Cortex of kidney (tissue), 1 donor: ENCODE results near the gene CDIP1.

ENCODE experiments used
- DNase-seq: peaks from one replicate; lab custom pipeline; 2025; lab: John Stamatoyannopoulos, UW

Gene CDIP1

DNA sequence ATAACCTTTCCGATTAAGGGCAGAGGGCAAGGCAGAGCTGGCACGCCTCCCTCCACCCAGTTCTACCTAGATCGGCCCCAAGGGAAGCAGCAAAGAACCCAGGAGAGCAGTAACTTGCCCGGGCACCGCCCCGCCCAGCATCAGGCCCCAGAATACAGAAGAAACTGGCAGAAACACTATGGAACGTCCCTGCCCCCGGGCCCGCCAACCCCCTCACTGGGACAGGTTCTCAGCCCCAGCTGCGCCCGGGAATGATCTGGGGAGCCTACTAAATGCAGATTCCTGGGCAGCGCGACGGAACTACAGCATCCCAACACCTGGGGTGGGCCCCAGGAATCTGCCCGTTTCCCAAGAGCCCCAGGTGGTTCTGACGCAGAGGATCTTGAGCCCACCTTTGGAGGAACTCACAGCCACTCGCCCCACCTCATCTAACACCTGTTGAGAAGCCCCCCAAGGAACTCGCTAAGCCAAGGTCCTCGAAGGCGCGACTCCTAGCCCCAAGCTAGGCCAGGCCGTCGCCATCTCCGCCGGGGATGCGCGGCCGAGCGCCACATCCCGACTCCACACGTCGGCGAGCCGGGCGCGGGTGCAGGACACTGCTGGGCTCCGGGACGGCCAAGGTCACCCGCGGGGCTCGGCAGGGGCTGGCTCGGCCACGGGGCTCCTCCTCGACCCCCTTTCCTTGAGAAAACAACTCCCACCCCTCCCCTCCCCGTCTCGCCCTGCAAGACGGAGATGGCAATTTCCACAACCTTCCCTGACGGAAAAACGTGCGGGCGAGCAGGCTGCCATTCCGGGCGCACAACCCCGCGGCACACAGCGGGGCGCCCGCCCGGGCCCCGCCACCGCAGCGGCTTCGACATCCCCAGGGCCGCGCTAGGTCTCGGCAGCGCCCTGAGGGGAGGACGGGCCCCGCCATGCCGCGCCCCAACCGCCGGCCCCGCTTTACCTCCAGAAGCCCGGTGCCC lies 913 bp downstream of the CDIP1 start:
- no peak for DNase-seq

DNA sequence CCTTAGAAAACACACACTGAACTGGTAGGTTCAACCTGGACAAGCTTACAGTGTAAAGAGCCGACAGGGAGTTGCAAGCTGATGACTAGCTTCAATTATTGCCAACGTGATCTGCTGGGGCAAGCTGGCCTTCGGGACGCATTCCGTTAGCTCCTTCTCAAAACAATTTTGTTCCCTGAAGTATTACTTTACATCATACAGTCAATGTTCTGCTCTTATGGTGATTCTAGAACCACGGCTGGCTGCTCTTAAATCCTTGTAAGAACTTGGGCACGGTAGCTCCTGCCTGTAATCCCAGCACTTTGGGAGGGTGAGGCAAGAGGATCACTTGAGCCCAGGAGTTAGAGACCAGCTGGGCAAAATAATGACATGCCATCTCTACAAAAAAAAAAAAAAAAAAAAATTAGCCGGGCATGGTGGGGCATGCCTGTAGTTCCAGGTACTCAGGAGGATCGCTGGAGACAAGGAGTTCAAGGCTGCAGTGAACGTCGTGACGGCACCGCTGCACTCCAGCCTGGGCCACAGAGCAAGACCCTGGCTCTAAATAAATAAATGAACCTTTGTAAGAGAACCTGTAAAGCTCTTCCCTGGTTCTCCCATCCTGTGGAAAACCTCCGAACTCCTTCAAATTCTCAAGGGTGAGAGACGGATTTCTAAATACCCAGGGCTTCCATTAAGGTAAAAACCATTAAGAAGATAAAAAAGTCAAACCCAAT lies 2.0 kb downstream of the CDIP1 start:
- no peak for DNase-seq

DNA sequence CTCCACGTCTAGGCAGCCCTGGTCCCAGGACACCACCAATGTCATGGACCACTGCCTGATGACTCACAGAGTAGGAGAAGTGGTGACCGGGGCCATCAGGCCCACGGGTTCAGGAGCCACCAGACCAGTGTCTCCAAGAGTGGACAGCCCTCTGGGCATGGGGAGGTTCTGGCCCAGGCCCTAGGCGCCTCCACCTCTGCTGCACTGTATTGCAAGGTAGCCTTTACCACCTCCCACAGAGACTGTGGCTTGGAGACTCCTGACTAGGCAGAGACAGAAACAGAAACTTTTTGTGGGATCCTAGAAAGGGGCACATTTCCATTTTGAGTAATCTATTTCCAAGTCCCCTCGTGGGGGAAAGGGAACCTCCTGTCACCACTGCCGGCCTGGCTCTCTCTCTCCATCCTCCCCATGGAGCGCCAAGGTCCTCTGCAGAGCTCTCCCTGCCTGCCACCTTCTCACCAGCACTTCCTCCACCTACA lies 2.9 kb downstream of the CDIP1 start:
- DNase-seq: no peak

DNA sequence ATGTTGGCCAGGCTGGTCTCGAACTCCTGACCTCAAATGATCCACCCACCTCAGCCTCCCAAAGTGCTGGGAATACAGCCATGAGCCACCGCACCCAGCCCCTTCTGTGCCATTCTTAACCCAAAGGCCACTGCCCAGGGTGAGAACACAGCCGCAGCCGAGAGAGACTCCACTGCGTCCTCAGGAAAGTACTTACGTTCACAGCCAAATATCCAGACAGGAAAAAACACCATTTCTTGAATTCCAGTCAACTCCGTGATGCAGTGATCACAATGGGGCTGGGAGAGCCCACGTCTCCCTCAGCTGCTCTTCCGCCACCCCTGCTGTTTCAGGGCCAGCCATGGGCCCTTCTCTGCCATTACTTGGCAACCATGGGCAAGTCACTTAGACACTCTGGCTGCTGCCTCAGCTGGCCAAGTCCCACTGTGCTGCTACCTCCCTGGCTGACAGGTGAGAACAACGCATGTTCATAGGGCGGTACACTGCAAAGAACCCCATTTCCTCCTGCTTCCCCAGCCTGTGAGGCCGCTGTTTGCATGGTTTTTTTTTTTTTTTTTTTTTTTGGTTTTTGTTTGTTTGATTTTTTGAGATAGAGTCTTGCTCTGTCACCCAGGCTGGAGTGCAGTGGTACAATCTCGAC lies 4.3 kb downstream of the CDIP1 start:
- DNase-seq: no peak

DNA sequence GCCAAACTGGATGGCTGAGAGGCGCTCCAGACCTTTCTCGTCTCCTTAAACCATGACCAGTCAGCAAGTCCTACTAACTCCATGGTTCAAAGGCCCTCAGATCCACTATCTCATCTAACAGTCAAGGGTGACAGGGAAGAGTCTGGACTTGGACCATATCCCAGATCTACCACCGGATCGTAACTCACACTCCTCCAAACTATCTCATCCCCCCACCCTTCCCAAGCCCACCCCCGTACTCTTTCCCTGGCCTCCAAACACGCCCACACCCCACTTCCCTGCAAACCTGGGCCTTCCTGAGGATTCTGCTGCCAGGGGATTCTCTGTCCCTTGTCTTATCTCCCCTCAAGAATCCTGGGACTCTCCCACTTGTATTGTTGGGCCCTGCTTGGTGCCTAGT lies 5.1 kb downstream of the CDIP1 start:
- DNase-seq: no peak

DNA sequence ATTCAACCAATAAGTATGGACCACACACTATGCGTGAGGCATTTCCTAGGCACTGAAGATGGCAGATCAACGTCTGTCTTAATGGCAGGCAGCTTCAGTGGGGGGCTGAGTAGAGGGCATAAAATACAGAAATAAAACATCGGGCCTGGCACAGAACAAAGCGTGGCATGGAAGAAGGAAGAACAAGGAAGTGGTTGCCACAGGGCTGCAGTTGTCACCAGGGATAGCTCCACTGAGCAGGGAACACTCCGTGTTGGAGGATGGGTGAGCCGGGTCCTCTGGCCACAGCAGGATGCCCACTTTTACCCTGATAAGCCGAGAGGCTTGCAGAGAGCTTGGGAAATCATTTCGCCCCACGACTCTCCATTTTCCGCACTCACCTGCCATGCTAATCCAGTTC lies 6.3 kb downstream of the CDIP1 start:
- DNase-seq: no peak

DNA sequence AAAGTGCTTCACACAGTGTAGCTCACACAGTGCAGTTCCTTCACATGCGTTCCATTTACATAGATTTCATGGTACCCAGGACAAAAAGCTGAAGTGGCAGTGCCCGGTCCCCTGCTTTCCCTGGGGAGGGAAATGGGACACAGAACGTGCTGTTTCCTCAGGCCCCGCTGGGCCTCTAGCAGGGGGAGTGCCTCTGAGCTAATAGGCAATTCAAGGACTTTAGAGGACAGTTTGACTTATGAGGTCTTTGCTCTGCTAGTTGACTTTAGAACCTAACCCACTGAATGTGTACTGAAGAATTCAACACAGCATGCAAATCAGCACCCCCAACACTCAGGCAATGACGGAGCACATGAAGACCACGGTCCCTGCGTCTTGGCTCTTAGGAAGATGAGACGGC lies 6.8 kb downstream of the CDIP1 start:
- DNase-seq: no peak

DNA sequence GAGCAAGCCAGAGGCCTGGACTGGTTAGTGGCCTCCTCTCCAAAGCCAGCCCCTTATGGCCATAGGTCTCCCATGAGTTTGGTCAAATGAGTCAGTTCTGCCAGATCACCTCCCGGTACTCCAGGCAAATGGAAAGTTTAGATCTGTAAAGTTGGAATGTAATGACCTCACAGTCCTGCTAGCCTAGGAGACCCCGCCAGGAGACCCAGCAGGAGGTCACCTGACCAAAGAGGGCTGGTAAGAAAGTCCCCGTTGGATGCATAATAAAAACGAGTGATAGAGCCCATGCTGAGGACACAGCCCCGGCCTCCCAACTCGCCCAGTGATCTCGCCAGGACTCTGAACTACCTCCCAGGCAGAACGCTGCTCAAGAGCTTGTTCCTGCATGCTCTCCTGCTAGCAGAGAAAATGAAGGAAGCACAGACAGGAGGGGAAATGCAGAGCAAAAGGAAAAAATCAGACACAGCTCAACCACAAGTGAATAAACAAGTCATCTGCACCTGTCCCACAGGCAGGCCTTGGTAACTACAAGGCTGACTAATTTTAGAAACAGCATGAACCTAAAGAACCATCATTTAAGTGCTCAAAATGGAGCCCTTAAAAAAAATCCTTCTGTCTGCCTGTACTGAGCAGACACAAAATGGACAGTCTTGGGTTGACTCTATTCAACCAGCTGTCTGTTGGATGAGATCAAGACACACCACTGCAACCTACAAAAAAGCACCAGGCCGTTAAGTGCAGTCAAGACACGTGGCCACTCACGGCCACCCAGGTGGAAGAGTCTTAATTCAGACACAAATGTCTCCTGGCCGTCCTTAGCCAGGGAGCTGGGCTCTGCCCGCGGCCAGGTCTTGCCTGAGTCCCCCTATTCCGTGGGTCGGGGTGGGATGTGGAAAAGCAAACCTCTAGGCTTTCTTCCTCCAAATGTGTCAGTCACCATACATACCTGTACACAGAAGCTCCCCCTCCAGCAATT lies 9.2 kb downstream of the CDIP1 start:
- DNase-seq: no peak

DNA sequence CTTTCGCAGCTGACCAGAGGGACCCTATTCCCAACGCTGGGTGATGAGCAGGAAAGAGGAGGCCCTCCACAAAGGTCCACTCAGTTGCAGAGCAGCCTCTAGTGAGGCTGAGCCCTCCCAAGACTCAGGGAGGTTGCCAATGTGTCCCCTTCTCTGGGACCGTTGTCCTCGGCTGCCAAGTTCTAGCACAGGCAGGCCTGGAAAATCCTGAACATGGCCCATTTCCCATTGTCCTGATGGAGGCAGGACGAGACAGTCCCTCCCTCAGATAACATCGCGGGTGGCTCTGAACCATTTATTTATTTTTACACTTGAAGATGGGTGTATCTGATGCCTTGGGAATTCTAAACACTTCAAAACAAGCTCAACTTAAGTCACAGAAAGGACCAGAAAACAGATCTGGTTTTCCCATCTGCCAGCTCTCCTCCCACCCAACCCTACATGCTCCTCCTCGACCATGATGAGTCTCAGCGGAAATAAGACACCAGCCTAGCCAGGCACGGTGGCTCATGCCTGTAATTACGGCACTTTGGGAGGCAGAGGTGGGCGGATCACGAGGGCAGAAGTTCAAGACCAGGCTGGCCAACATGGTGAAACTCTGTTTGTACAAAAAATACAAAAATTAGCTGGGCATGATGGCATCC lies 12.8 kb downstream of the CDIP1 start:
- DNase-seq: no peak

DNA sequence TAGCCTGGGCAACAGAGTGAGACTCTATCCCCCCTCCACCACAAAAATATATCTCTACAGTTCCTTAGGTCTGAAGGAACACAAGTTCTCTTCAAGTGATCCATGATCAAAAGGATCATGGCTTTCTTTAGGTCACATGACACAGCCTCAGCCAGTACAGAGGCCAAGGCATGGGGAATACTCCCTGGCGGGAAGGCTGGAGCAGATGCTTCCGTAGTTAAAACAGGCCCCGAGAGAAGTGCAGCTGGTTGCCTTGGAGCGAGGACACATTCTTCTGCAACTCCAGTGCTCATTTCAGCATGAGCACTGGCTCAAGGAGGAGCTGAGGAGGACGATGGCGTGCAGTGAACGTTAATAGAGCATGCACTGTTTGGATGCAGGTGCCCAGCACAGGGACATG lies 13.5 kb downstream of the CDIP1 start:
- DNase-seq: no peak

DNA sequence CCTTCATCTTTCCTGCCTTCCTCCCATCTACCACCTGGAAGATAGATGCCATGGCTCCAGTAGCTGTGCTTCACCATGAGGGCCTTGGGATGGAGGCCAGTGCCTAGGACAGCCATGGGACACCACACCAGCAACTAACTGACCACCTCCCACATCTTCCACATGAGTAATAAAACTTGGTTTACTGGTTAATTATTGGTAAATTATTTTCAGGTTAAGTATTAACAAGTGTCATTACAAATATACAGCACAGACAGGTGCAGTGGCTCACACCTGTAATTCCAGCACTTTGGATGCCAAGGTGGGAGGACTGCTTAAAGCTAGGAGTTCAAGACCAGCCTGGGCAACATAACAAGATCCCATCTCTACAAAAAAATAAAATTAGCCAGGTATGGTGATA lies 14.0 kb downstream of the CDIP1 start:
- DNase-seq: no peak

DNA sequence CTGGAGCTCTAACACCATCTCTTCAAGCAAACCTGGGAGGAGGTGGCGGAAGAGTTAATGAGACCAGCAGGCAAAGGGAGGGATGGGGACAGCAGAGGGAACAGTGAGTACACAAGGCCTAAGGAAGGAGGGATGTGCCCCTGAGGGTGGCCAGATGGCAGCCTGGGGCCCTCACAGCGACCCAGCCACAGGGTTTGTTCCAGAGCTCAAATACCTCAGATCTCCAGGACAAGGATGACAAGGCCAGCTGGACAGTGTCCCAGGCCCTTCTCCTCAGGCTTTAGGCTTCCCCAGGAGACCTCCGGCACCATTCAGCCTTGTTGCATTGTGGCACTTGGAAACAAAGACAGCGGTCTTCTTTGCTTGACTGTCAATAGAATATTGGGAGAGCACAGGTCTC lies 14.9 kb downstream of the CDIP1 start:
- DNase-seq: no peak

DNA sequence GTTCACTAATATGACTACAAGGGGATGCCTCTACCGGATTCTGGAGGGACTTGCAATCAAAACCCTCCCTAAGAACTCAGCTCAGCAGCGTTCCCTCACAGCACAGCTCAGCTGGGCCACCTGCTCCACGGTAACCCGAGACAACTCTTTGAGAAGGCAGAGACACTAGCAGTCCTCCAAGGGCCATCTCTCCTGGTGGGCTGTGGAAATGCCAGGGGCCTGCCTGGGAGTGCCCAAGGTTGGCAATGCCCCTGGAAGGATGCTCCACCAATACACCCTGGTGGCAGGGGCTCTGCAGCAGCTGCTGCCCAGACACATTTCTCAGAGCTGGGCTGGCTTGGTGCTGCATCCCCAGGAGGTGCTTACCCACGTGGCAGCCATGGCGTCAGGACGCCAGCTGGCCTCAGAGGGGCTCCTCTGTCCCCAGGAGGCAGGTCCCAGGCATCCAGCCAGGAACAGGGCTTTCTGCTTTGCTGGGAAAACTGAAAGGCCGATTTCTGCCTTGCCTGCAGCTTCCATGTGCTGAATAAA lies 16.5 kb downstream of the CDIP1 start:
- no peak for DNase-seq

DNA sequence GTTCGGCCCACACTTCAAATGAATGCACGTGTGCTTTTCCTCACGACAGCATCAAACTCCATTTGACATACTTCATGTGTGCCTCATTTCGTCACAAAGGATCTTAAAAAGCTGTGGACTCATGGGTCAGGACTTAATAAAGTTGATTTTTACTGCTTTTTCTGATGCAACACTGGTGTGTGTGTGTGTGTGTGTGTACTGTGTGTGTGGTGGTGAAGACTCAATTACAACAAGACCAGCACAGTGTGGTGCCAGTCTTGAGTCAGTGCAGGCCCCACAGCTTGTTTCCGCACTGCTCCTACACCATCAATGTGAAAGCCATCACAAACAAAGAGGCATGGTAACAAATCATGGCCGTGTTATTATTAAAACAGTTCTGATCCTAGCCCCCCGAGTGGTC lies 17.7 kb downstream of the CDIP1 start:
- no peak for DNase-seq

DNA sequence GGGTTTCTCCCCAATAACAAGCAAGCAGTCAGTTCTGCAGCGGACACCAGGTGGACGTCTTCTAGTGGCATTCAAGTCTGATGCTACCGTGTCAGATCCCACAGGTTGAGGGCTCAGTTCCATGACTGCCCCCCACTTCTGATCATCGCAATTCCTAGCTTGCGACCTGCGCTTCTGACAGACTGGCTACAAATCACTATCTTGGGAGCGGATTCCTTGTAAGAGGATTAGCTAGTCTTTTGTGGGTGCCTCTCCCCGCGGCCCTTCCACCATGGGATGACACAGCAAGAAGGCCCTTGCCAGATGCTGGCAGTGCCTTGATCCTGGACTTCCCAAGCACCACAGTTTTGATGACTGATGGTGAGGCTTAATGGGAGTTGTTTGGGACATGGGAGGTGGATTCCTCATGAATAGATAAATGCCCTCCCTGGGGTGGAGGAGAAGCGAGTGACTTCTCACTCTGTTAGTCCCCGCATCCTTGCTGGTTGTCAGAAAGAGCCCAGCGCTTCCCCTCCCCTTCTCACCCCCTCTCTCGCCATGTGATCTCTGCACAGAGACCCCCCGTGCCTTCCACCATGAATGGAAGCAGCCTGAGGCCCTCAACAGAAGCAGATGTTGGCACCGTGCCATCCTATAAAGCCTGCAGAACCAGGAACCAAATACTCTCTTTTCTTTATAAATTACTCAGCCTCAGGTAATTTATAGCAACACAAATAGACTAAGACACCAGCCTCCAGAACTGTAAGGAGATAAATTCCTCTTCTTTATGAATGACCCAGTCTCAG lies 19.1 kb downstream of the CDIP1 start:
- no peak for DNase-seq

DNA sequence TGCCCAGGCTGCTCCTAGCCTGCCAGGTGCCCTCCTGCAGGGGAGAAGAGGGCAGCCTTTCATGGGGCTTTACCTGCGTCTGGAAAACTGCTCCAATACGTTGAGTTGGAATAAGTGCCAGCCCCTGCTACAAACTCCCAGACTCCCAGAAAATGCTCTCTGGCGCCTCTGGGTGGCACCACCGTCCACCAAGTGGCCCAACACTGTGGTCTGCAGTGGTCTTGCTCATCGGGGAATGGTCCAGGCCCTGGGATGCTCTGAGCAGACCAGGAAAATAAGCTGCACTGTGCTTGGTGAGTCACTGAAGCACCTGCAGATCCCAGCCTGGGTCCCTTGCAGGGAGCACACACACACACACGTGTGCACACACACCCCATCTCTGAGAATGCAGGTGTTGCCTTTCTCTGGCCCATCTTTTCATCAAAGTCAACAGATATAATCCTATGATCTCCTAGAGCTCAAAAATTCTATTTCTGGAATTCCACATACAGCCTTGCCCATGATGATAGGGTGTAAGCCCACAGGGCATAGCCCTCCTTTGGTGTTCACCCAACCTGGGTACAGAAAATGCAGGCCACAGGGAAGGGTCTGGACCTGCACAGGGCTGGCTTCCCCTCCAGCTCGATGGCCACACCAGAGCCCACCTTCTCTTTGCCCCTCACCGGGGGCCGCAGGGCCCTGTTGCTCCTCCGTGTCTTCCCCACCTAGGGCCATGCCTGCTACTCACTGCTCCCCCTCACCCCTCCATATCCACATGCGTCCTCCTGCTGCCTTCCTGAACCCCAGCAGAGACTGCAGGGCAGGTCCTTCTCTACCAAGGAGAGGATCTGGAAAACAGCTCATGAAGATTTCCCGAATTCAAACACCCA lies 20.5 kb downstream of the CDIP1 start:
- no peak for DNase-seq

DNA sequence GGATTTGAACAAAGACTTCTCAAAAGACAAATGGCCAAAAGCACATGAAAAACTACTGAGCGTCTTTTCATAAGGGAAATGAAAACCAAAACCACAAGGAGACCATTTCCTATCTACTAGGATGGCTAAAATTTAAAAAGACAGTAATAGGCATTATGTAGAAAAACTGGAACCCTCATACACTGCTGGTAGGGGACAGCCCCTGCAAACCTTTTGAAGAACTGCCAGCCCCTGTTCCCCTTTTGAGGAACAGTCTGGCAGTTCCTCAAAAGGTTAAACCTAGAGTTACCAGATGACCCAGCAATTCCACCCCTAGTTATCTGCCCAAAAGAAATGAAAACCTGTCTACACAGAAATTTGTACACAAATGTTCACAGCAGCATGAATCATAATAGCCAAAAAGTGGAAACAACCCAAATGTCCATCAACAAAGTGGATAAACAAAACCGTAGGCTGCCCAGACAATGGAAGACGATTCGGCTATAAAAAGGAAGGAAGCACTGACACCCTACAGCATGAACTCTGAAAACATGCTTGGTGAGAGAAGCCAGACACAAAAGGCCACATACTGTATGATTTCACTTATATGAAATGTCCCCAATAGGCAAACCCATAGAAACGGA lies 22.9 kb downstream of the CDIP1 start:
- no peak for DNase-seq

DNA sequence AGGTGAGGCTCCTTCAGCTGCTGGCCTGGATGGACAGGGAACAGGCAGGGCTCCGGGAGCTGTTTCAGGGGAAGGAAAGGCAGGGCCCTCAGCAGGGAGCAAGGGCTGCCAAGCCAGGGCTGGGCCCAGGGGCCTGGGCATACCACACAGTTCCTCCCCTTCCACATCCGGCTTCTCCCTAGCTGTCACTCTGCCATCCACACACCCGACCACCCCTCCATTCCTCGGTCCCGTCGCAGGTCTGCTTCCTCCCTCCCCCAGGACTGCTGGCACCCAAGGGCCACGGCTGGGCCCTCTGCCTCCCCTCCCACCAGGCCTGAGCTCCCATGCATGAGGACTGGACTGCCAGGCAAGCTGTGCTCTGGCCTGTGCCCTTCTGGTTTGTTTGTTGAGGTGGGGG lies 24.0 kb downstream of the CDIP1 start:
- DNase-seq: no peak
